ENCODE measurements around the gene TACC2.

TACC2 gene

DNA sequence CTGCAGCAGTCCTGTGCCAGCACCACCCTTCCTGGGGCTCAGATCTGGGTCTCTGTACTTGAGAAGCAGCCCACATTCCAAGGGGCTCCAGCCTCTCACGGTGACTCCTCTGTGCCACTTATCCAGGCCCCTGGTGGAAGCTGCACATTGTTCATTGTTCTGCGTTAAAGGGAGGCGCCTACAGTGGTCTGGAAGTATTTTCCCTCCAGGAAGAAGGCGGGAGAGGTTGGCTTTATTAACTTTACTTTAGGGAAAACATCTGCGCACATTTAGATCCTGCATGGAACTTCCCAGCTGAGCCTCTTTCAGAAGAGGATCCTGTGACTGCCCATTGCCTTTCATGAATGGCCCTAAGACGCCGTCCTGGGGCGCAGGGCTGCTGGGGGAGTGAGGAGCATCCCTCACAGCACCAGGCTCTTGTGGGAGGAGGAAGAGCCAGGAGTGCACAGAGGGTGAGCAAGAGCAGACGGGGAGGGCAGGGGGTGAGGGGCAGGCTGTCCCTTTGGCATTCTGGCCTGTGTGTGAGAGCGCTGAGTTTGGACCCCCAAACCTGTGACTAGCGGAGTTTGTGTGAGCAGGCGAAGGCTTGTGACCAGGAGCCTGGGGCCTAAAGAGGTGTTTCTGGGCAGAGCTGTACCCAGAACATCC is 183.5 kb downstream of the TACC2 start:
- DNase-seq = no peak

DNA sequence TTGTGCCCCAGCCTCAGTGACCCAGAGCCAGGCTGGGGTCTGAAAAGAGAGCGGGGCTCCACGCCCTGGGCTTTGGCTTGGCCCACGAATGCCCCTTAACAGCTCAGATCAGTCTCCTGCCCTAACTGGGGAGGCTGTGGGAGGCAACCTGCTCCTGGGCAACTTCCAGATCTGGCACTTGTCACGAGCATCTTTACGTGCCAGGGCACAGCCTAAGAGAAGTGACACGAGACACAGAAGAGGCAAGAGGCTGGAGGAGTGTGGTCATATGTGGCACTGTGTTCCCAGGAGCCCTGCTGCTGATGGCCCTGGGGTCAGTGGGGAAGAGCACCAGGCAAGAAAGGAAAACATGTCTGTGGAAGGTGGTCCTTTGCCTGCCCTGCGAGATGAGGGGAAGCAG is 184.4 kb downstream of the TACC2 start:
- no peak for DNase-seq

DNA sequence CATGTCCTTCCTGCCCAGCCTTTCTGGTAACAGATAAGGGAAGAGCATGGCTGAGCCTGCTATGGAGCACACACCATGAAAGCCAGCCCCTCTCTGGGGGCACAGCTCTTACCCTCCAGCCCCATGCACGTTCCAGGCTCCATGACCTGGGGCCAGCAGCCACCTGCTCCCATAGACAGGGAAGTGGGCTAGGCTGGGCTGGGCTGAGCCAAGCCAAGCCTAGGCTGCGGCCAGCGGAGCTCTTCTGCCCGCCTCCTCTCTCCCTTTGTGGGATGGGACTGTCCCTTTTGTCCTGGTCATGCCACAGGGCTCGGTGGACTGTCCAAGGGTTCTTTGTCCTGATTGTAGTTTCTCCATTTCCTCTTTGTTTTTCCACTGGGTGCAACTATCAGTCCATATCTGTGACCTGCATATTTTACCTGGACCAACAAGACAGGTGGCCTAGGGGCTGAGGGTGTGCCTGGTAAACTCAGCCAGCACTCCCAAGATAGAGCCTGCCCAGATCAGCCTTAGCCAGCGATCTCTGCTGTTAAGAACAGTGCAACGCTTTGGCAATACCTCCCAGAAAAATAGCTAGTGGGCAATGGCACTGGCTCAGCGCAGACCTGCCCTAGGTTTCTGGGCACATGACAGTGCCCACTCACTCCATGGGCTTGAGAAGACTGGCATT is 184.9 kb downstream of the TACC2 start:
- no peak for DNase-seq

DNA sequence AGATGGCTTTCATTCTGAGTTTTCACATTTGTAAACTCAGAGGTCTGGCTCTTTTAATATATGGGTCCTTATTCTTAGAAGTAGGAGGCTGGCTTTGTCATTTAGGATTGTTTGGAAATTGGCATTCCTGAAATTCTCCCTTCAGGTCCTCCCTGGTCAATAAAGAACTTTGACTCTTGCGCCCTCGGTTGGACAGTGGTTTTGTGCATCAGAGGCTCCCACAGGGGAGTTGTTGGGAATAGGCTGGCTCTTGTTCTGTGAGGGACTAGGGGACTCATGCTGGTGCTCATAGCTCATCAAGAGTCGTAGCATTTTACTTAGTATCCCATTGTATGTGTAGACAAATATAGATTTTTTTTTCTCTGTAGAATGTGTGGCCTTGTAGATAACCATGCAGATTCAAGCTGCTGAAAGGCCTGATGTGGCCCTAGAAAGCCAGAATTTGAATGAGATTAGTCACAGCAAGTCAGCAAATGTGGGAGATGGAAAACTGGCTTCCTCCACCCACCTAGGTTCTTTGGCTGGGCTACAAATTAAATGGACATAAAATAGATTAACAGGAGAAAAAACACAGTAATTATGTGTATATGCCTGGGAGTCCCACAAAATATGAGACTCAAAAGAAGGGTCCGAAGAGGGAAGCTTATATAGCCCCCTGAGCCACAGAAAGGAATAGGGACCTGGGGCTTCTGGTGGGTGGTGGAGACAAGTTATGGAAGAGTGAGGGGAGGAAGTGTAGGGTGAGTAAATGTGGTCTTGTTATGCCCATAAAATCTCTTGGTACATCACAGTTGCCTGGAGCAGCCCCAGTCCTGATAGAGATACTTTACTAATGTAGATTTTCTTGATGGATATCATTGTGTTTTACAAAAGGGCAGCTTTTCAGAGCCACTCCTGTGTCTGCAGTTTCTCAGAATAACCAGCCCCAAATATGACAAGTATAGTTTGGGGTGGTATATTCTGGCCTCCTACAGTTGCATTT is 187.6 kb downstream of the TACC2 start:
- no peak for DNase-seq

DNA sequence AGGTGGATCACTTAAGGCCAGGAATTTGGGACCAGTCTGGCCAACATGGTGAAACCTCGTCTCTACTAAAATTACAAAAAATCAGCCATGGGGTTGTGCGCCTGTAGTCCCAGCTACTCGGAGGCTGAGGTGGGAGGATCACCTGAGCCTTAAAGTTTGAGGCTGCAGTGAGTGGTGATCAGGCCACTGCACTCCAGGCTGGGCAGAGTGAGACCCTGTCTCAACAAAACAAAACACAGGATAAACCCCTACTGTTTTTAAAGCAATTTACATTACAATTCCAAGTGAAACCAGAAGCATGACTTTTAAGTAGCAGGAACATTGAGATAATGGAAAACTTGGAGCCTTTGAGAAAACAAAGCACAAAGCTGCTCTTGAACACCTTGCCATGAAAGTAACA is 189.7 kb downstream of the TACC2 start:
- no peak for DNase-seq

DNA sequence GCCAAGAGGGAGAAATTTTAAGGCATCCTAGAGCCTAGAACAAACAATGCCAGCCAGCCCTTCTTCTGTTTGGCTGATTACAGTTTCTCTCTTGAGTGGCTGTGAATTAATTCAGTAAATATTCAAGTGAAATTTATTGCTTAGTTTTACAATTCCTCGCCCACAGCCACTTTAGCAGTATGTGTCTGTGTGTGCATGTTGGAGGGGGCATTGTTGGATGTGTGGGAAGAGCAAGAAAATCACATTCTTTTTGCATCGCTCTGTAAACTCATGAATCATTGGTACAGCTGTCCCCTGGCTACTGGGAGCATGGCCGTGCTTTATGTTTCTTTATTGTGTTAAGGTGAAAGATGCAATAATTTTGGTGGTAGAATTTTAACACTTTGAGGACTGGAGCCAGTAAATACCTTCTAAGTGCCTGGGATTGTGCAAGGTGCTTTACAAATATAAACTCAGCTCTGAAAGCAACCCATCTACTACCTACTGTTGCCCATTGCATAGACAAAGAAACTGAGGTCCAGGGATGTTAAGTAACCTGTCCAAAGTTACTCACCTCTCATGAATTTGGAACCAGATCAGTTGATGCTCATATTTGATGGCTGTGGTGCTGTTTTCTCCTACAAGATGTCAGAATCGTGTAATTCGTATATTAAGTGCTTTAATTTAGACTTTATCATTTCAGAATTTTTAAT is 192.2 kb downstream of the TACC2 start:
- DNase-seq = no peak

DNA sequence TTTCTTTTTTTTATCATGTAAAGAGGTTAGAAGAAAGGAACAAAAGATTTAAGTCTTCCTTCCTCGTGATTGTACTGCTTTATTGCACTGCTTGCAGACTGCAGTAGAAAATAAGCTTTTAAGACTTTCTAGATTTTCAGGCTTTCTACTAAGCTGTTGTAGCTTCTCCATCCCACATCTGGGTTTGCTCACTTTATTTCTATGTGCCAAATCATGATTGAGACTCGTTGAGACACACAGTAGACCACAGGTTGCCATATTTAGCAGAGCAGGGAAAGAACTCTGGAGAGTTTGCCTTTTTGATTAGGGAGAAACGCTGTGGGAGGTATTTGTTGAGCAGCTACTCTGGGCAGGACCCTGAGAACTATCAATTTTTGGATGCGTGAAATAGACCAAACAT is 192.9 kb downstream of the TACC2 start:
- DNase-seq = no peak

DNA sequence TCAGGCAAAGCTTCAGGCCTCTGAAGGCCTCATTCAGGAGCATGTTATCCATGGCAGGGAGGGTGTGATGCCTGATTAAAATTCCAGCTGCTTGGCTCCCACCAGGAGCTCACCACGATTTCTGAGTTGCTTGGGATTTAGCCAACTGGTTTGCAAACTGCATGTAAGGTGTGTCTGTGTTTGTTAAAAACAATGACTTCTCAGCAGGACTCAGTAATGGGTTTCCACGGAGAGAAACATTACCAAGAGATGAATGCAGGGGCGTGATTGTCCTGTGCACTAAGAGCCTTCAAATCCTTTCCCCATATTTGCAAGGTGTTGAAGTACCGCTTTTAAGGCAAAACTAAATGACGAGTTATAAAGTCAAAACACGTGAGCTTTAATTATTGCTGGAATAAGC is 193.3 kb downstream of the TACC2 start:
- DNase-seq = no peak

DNA sequence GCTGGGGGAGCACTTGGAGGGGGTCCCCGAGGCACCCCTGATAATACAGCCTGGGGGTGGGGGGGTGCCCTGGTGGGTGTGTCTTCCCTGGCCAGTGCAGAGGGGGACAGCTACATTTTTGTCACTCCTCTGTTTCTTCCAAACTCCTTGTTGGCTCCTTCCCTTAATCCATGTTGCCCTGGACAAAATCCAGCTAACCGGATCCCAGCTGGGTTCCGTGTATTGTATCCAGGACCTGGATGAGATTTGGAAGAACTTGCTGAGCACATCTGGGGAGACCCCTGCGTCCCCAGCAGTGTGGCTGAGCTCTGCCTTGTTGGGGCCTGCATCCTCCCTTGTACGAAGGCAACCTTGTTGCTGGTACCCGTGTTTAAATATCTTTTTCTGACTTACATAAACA is 195.3 kb downstream of the TACC2 start:
- DNase-seq = no peak

DNA sequence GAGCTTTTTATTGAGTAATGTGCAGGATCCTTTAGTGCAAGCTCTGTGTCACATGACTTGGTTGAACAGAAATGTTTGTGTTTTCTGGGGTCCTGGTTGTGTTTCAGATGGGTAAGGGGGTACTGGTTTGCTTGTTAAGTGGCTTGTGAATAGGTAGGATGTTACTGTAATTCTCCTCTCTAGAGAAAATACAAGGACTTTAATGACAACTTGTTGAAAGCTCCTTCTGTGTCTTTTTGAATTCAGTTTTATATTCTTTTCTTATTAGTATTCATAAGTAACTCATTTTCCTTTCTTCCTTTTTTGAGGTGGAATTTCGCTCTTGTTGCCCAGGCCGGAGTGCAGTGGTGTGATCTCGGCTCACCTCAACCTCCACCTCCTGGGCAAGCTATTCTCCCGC is 196.7 kb downstream of the TACC2 start:
- no peak for DNase-seq

DNA sequence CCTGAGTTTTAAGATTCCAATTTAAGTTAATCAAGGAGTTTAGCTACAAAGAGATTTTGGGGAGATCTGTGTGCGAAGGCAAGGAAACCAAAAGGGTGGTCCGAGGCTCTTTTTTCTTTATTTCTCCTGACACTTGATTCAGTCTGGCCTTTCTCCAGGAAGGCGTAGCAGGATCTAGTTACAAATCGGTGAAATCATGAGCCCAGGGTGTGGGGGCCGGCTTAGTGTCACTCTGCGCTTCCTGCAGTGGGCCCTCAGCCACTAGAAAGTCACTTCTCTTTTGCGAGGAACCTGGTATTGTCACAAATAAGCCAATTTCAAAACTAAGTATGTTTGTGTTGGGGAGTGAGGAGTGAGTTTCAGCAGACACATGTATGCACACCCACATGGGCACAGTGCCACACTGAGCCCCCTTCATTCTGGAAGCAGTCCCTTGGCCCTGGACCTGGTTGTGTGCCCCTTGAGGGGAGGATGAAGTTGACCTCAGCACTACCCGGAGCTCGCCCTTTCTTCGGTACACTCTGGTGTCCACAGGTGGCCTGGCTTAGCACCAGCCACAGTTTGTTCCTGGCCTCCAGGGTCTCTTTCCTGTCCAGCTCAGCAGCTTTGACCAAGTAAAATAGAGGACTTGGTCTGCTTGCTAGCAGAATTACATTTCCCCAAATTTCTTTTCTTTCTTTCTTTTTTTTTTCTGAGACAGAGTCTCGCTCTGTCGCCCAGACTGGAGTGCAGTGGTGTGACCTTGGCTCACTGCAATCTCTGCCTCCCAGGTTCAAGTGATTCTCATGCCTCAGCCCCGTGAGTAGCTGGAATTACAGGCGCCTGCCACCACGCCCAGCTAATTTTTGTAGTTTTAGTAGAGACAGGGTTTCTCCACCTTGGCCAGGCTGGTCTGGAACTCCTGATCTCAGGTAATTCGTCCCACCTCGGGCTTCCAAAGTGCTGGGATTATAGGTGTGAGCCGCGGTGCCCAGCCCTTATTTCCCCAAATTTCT is 198.2 kb downstream of the TACC2 start:
- no peak for DNase-seq

DNA sequence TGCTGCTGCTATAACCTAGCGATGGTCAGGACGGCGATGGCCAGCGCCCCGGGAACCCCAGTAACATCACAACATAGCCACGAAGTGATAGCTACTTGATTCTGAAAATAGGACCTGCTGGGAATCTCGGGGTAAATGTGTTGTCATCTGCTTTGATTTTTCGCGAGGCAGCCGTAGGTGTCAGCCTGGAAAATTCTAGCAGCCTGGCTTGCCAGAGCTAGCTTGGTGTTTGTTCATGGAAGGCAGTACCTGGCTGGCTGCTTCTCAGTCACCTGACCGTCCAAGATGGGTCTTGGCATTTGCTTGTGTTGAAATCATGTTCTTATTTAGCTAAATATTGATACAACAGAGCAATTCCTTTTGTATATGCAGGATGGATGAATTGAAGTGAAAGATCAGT is 199.7 kb downstream of the TACC2 start:
- no peak for DNase-seq

DNA sequence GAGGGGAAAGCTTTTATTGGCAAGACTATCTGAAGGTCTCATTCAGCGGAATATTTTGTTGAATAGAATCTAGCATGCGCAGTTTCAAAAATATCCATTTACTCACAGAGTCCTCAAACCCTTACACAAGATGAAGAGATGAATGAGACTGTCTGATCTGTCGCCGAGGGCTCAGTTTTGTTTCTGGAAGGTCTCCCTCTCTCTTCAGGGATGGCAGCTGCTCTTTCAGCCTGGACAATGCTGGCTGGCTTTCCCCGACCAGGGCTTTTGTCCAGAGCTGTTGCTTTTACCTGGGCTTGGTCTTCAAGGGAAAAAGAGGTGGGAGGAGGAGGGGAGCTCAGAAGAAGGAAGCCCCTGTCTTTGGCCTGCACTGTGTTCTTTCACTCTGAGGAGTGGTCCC is 200.2 kb downstream of the TACC2 start:
- no peak for DNase-seq

DNA sequence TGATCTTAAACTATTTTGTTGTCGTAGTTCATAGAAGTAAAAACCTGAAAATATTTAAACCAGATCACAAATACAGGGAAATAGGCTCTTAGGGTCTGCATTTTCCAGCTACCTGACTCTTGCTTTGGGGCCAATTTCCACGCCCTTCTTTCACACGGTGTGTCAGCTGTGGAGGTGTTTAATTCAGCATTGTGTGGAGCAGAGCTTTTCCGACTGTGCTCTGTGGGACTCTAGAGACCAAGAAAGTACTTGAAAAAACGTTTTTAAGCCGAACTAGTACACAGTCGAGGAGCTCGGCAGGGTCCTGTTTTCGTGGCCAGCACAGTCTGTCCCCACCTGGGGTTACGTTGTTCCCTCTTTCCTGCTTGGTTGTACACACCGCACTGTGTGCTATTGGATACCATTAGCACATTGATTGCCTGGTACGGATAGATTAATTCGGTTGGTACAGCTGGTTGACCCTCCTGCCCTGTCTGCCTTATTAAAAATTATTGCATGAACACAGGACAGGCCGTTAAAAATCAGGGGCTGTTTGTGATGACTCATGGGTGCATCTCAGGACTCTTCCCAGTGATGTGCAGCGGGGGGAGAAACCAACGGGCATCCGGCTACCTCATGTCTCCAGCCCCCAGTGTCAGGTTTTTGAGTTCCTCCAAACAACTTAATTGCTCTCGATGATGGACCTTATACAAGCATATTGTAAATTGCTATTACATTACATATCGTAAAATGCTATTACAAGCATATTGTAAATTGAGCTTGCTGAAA is 201.4 kb downstream of the TACC2 start:
- no peak for DNase-seq

DNA sequence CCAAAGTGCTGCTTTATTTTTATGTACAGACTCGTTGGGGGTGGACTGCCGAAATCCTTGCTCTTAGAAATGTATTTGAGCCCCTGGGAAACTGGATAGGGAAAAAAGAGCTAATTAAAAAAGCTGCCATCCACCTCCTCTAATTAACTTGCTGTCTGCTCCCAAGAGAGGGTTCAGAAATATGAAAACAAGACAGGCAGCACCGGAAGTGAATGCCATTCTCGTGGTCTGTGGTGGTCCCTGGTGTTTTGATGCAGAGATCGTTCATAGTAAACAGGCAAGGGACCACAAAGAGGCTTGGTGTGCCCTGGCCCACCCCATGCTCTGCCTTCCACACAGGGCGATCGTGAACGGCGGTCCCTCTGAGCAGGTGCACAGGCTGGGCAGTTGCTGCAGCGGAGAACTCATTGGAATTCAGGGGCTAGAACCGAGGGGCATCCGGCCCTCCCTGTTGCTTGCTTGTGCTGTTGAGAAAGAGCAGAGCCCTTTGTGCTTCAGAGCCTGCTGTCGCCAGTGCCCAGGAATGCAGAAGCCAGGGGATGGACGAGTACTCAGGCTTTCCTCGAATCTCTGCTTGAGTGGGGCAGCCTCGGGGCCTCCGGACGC is 203.1 kb downstream of the TACC2 start:
- no peak for DNase-seq

DNA sequence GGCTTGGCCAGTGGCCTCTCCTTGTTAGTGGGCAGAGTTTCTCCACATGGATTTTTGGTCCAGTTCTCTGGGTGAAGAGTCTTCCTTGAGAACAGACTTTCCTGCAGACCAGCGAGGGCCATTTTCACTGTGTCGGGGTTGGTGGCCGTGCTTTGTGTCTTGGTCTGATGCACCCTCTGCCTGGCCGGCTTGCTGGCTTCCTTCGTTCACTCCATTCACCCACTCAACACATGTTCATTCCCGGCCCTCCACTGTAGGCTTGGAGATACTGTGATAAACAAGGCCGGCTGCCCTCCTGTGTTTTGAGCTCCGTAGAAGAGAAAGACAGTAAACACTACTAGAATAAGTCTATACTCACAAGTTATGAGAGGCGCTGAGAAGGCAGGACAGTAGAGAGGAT is 205.3 kb downstream of the TACC2 start:
- DNase-seq = no peak

DNA sequence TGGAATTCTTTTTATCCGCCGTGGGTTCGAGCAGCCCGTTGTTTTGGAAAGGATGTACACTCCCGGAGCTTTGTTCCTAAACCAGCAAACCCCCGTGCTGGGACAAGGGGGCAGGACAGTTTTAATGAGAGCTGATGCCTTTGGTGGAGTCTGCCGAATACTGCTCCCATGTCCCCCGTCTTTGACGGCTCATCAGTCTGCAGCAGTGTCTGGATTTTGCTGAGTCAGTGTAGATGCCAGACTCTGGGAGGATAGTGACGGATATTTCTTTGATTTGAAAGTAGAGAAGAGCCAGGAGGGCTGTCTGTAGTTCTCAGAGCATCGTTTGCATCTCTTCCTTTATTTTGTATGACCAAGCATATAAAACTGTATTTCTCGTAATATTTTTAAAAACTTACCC is 207.3 kb downstream of the TACC2 start:
- DNase-seq = no peak

DNA sequence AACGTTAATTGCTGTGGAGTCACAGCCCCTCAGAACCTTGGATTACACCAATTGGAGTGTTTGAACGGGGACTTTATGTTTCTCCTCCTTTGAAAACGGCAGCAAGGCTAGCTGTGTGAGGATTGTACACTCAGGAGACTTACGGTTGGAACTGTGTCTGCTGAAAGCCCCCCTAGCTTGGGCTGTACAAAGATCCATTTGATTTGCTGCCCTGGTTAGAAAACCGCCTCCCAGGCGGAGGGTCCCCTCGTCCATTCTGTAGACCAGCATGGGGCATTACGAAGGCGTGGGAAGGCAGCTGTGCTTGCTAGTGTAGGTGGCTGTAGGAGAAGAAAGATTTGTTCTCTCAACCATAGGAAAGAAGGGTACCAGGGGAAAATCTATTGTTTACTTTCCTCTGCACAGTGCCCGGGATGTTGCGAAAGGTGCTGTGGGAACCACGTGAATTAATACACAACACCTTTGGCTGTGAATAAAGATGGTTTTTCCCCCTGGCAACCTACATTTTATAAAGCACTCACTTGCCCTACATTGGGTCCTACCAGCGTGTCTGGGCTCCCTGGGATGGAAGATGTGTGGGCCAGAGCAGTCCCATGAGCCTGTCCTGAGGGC is 208.8 kb downstream of the TACC2 start:
- DNase-seq = no peak

DNA sequence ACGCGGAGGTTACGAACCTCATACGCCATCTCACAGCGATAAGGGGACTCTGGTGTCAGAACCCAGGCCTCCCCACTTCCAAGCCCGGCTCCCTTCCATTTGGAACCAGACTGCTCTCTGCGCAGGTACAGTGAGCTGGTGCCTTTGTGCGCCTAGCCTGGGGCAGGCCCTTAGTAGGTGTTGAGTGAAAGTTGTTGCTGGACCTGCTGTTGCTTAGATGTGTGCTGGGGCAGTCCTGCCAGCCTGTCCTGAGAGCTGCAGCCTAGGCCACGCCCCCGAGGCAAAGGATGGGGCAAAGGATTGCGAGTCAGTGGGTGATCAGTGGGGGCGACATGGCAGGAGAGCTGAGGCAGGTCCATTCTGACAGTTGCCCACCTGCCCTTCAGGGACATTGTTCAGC is 209.7 kb downstream of the TACC2 start:
- no peak for DNase-seq

DNA sequence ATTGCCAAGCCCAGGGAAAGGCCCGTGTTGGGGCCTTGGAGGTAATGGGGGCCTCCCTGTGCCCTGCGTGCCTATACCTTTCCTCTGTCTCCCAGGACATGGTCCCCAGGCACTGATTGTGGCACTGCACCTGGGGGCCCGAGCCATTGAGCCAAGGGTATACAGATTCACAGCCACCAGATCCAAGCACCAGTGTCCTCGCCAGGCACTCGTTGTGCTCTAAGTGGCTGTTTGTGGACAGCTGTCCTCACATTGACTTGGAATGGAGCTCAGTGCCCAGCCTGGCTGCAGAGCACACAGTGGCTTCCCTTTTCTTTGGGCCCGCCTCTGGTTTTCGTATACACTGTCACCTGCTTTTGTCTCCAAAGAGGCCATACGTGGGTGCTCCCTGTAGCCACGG is 210.1 kb downstream of the TACC2 start:
- no peak for DNase-seq
